ENCODE data around the gene MAK. TPM values are rescaled to one million over a fixed set of nuclear protein-coding genes. Genes with fewer than 3 reads are reported as not detected.

MAK gene
- total and polyA plus RNA-seq, 2 of the 13 experiments (the other 11 are each of a cell fraction or from before 2014, with no cell fraction given) = 0.04 TPM; not detected in 1

DNA sequence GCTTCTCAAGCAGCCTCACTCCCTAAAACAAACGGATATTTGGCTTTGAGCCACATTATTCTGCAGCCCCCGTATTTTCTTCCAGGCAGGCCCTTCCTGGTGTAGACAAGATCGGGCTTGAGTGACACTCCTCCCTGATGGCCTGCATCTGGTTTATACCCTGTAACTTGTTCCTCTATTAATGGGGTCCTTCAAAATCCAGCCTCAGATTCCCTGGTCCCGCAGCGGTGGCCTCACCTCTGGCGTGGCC is 115.8 kb downstream of the MAK start (continued):
- TF ChIP-seq ZNF33B (CRISPR knock-in tag; IDR thresholded peaks at IDR 0.05) (peak; percentile 9; the same call in 1 of the 2 replicates), SMAD1 (CRISPR knock-in tag; IDR thresholded peaks at IDR 0.05; ENCODE audit: borderline replicate concordance, low read depth) (no peak), ELF3 (CRISPR knock-in tag; IDR thresholded peaks at IDR 0.05) (no peak), ZNF776 (CRISPR knock-in tag; IDR thresholded peaks at IDR 0.05) (no peak), TEAD2 (CRISPR knock-in tag; IDR thresholded peaks at IDR 0.05) (no peak), NCOA1 (CRISPR knock-in tag; IDR thresholded peaks at IDR 0.05) (0 out of 2 replicates have a peak, but pooled peaks have one; percentile 34), ATRX (CRISPR knock-in tag; IDR thresholded peaks at IDR 0.05; ENCODE audit: borderline replicate concordance) (no peak), ZNF746 (CRISPR knock-in tag; IDR thresholded peaks at IDR 0.05) (no peak), IKZF4 (CRISPR knock-in tag; IDR thresholded peaks at IDR 0.05; ENCODE audit: borderline replicate concordance, low read depth, not compliant biosample characterization) (no peak), TOE1 (CRISPR knock-in tag; IDR thresholded peaks at IDR 0.05) (peak; percentile 18; the same call in 1 of the 2 replicates), TMF1 (CRISPR knock-in tag; IDR thresholded peaks at IDR 0.05; ENCODE audit: low read depth) (no peak), ZNF251 (CRISPR knock-in tag; IDR thresholded peaks at IDR 0.05) (0 out of 2 replicates have a peak, but pooled peaks have one; percentile 75), ZNF709 (CRISPR knock-in tag; IDR thresholded peaks at IDR 0.05) (no peak; the same call in 1 of the 2 replicates), TSC22D2 (CRISPR knock-in tag; IDR thresholded peaks at IDR 0.05; ENCODE audit: borderline replicate concordance) (no peak), ZFX (CRISPR knock-in tag; IDR thresholded peaks at IDR 0.05; ENCODE audit: low read depth) (no peak)
- TF ChIP-seq, protein P1, sequence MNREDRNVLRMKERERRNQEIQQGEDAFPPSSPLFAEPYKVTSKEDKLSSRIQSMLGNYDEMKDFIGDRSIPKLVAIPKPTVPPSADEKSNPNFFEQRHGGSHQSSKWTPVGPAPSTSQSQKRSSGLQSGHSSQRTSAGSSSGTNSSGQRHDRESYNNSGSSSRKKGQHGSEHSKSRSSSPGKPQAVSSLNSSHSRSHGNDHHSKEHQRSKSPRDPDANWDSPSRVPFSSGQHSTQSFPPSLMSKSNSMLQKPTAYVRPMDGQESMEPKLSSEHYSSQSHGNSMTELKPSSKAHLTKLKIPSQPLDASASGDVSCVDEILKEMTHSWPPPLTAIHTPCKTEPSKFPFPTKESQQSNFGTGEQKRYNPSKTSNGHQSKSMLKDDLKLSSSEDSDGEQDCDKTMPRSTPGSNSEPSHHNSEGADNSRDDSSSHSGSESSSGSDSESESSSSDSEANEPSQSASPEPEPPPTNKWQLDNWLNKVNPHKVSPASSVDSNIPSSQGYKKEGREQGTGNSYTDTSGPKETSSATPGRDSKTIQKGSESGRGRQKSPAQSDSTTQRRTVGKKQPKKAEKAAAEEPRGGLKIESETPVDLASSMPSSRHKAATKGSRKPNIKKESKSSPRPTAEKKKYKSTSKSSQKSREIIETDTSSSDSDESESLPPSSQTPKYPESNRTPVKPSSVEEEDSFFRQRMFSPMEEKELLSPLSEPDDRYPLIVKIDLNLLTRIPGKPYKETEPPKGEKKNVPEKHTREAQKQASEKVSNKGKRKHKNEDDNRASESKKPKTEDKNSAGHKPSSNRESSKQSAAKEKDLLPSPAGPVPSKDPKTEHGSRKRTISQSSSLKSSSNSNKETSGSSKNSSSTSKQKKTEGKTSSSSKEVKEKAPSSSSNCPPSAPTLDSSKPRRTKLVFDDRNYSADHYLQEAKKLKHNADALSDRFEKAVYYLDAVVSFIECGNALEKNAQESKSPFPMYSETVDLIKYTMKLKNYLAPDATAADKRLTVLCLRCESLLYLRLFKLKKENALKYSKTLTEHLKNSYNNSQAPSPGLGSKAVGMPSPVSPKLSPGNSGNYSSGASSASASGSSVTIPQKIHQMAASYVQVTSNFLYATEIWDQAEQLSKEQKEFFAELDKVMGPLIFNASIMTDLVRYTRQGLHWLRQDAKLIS (CRISPR knock-in tag; IDR thresholded peaks at IDR 0.05) = no peak
